Measurements from ENCODE around the gene PCED1A.
A peak's percentile ranks its signal among the peaks of the same experiment; 100 is the strongest.

Gene PCED1A

GRCh38 chr20:2878515-2878914 is 38.1 kb upstream of the PCED1A start:
- no peak for FAIRE-seq
- DNase-seq (ENCODE audit: insufficient read length, low spot score) = no peak
- TF ChIP-seq TAF1 (IDR thresholded peaks at IDR 0.05; ENCODE audit: low read depth, low read length) (no peak), PAX5 (IDR thresholded peaks at IDR 0.05; ENCODE audit: insufficient read depth, low read length, severe bottlenecking) (no peak), POU2F2 (IDR thresholded peaks at IDR 0.05; ENCODE audit: low read depth, low read length) (no peak)

GRCh38 chr20:2875690-2876203 is 35.3 kb upstream of the PCED1A start:
- TF ChIP-seq POLR2AphosphoS5 (IDR thresholded peaks at IDR 0.05; ENCODE audit: low read depth, low read length) (no peak), POU2F2 (IDR thresholded peaks at IDR 0.05; ENCODE audit: low read depth, low read length) (no peak), POLR2A (IDR thresholded peaks at IDR 0.05; ENCODE audit: low read depth, low read length) (no peak)
- FAIRE-seq = no peak
- no peak for DNase-seq (ENCODE audit: insufficient read length, low spot score)

GRCh38 chr20:2874456-2874855 is 34.0 kb upstream of the PCED1A start:
- peak; percentile 78 for FAIRE-seq
- TF ChIP-seq SPI1 (IDR thresholded peaks at IDR 0.05; ENCODE audit: low read depth, low read length) (no peak), POLR2AphosphoS5 (IDR thresholded peaks at IDR 0.05; ENCODE audit: low read depth, low read length) (no peak)
- no peak for DNase-seq (ENCODE audit: insufficient read length, low spot score)

- TF ChIP-seq TAF1 (IDR thresholded peaks at IDR 0.05; ENCODE audit: low read depth, low read length) (no peak), PAX5 (IDR thresholded peaks at IDR 0.05; ENCODE audit: insufficient read depth, low read length, severe bottlenecking) (no peak), SPI1 (IDR thresholded peaks at IDR 0.05; ENCODE audit: low read depth, low read length) (no peak), POU2F2 (IDR thresholded peaks at IDR 0.05; ENCODE audit: low read depth, low read length) (no peak), POLR2A (IDR thresholded peaks at IDR 0.05; ENCODE audit: low read depth, low read length) (no peak), POLR2AphosphoS5 (IDR thresholded peaks at IDR 0.05; ENCODE audit: low read depth, low read length) (no peak)
- no peak for FAIRE-seq
- peak; percentile 44 for DNase-seq (ENCODE audit: insufficient read length, low spot score)
Observed at GRCh38 chr20:2873747-2874041, 33.2 kb upstream of the PCED1A start.

GRCh38 chr20:2873010-2873746 is 32.7 kb upstream of the PCED1A start, which contains the start of gene PTPRA:
Gene PTPRA, plus strand, starts transcription at chr20:2873481. Its CDS starts 90,797 bp downstream, at chr20:2964278.
- peak; percentile 86 for TF ChIP-seq POLR2A (IDR thresholded peaks at IDR 0.05; ENCODE audit: low read depth, low read length)
- peak; percentile 22; the same call in 1 of the 2 replicates for TF ChIP-seq POU2F2 (IDR thresholded peaks at IDR 0.05; ENCODE audit: low read depth, low read length)
- no peak for TF ChIP-seq SPI1 (IDR thresholded peaks at IDR 0.05; ENCODE audit: low read depth, low read length)
- peak; percentile 89 for TF ChIP-seq POLR2AphosphoS5 (IDR thresholded peaks at IDR 0.05; ENCODE audit: low read depth, low read length)
- peak; percentile 73 for TF ChIP-seq TAF1 (IDR thresholded peaks at IDR 0.05; ENCODE audit: low read depth, low read length)
- TF ChIP-seq PAX5 (IDR thresholded peaks at IDR 0.05; ENCODE audit: insufficient read depth, low read length, severe bottlenecking) = no peak
- DNase-seq (ENCODE audit: insufficient read length, low spot score) (peak; percentile 92), FAIRE-seq (peak; percentile 97)

GRCh38 chr20:2872459-2873009 is 32.1 kb upstream of the PCED1A start:
- peak; percentile 55 for DNase-seq (ENCODE audit: insufficient read length, low spot score)
- FAIRE-seq = no peak
- no peak for TF ChIP-seq TAF1 (IDR thresholded peaks at IDR 0.05; ENCODE audit: low read depth, low read length)
- TF ChIP-seq PAX5 (IDR thresholded peaks at IDR 0.05; ENCODE audit: insufficient read depth, low read length, severe bottlenecking) = no peak
- no peak for TF ChIP-seq SPI1 (IDR thresholded peaks at IDR 0.05; ENCODE audit: low read depth, low read length)
- no peak for TF ChIP-seq POLR2A (IDR thresholded peaks at IDR 0.05; ENCODE audit: low read depth, low read length)
- no peak for TF ChIP-seq POU2F2 (IDR thresholded peaks at IDR 0.05; ENCODE audit: low read depth, low read length)
- no peak for TF ChIP-seq POLR2AphosphoS5 (IDR thresholded peaks at IDR 0.05; ENCODE audit: low read depth, low read length)

- FAIRE-seq (no peak), DNase-seq (ENCODE audit: insufficient read length, low spot score) (no peak)
- TF ChIP-seq TAF1 (IDR thresholded peaks at IDR 0.05; ENCODE audit: low read depth, low read length) = no peak
- no peak for TF ChIP-seq POLR2A (IDR thresholded peaks at IDR 0.05; ENCODE audit: low read depth, low read length)
- TF ChIP-seq POU2F2 (IDR thresholded peaks at IDR 0.05; ENCODE audit: low read depth, low read length) = no peak
- no peak for TF ChIP-seq PAX5 (IDR thresholded peaks at IDR 0.05; ENCODE audit: insufficient read depth, low read length, severe bottlenecking)
- TF ChIP-seq POLR2AphosphoS5 (IDR thresholded peaks at IDR 0.05; ENCODE audit: low read depth, low read length) = no peak
- TF ChIP-seq SPI1 (IDR thresholded peaks at IDR 0.05; ENCODE audit: low read depth, low read length) = no peak
Observed at GRCh38 chr20:2871661-2872458, 31.4 kb upstream of the PCED1A start.

- no peak for DNase-seq (ENCODE audit: insufficient read length, low spot score)
- TF ChIP-seq TAF1 (IDR thresholded peaks at IDR 0.05; ENCODE audit: low read depth, low read length) = no peak
- no peak for TF ChIP-seq POLR2A (IDR thresholded peaks at IDR 0.05; ENCODE audit: low read depth, low read length)
- no peak for TF ChIP-seq POU2F2 (IDR thresholded peaks at IDR 0.05; ENCODE audit: low read depth, low read length)
- no peak for TF ChIP-seq PAX5 (IDR thresholded peaks at IDR 0.05; ENCODE audit: insufficient read depth, low read length, severe bottlenecking)
- no peak for TF ChIP-seq POLR2AphosphoS5 (IDR thresholded peaks at IDR 0.05; ENCODE audit: low read depth, low read length)
- no peak for TF ChIP-seq SPI1 (IDR thresholded peaks at IDR 0.05; ENCODE audit: low read depth, low read length)
- FAIRE-seq = peak; percentile 69
Observed at GRCh38 chr20:2871111-2871465, 30.6 kb upstream of the PCED1A start.

GRCh38 chr20:2869381-2869780 is 28.9 kb upstream of the PCED1A start:
- TF ChIP-seq POU2F2 (IDR thresholded peaks at IDR 0.05; ENCODE audit: low read depth, low read length) = no peak
- DNase-seq (ENCODE audit: insufficient read length, low spot score) (no peak), FAIRE-seq (no peak)

Measured in GM12891 (cell line).